ENCODE data around the gene MYO16.
"Not testable (repeated sequence)": the region's sequence is repeated elsewhere in the genome, so short reads cannot be mapped to it uniquely, and the experiment has no call there.

The MYO16 gene

GRCh38 chr13:109036078-109036780 lies 406.8 kb downstream of the MYO16 start:
- no peak for DNase-seq (ENCODE audit: low read depth in 2 of 2, low spot score in 1 of 2)

- DNase-seq (ENCODE audit: low read depth in 2 of 2, low spot score in 1 of 2) = no peak
These were observed 414.2 kb downstream of the MYO16 start for GRCh38 chr13:109043636-109044035.

GRCh38 chr13:109055850-109056249 lies 426.4 kb downstream of the MYO16 start:
- DNase-seq (ENCODE audit: low read depth in 2 of 2, low spot score in 1 of 2) = no peak

GRCh38 chr13:109058087-109058486 lies 428.7 kb downstream of the MYO16 start:
- DNase-seq (ENCODE audit: low read depth in 2 of 2, low spot score in 1 of 2) = no peak

- no peak for DNase-seq (ENCODE audit: low read depth in 2 of 2, low spot score in 1 of 2)
These were observed 443.1 kb downstream of the MYO16 start for GRCh38 chr13:109072505-109072904.

GRCh38 chr13:109074436-109074835 lies 445.0 kb downstream of the MYO16 start:
- DNase-seq (ENCODE audit: low read depth in 2 of 2, low spot score in 1 of 2) = no peak

GRCh38 chr13:109074853-109075252 lies 445.4 kb downstream of the MYO16 start:
- DNase-seq (ENCODE audit: low read depth in 2 of 2, low spot score in 1 of 2) = no peak

- no peak for DNase-seq (ENCODE audit: low read depth in 2 of 2, low spot score in 1 of 2)
These were observed 458.7 kb downstream of the MYO16 start for GRCh38 chr13:109087916-109088623.

- no peak for DNase-seq (ENCODE audit: low read depth in 2 of 2, low spot score in 1 of 2)
These were observed 459.2 kb downstream of the MYO16 start for GRCh38 chr13:109088624-109088917.

- no peak for DNase-seq (ENCODE audit: low read depth in 2 of 2, low spot score in 1 of 2)
These were observed 461.4 kb downstream of the MYO16 start for GRCh38 chr13:109090796-109091195.

GRCh38 chr13:109091249-109091648 lies 461.8 kb downstream of the MYO16 start:
- DNase-seq (ENCODE audit: low read depth in 2 of 2, low spot score in 1 of 2) = no peak

GRCh38 chr13:109092186-109092585 lies 462.8 kb downstream of the MYO16 start:
- DNase-seq (ENCODE audit: low read depth in 2 of 2, low spot score in 1 of 2) = not testable (repeated sequence)

- DNase-seq (ENCODE audit: low read depth in 2 of 2, low spot score in 1 of 2) = no peak
These were observed 464.6 kb downstream of the MYO16 start for GRCh38 chr13:109093998-109094397.

GRCh38 chr13:109095126-109095525 lies 465.7 kb downstream of the MYO16 start:
- DNase-seq (ENCODE audit: low read depth in 2 of 2, low spot score in 1 of 2) = no peak

- DNase-seq (ENCODE audit: low read depth in 2 of 2, low spot score in 1 of 2) = no peak
These were observed 466.7 kb downstream of the MYO16 start for GRCh38 chr13:109096101-109096500.

- no peak for DNase-seq (ENCODE audit: low read depth in 2 of 2, low spot score in 1 of 2)
These were observed 471.4 kb downstream of the MYO16 start for GRCh38 chr13:109100705-109101304.

GRCh38 chr13:109101550-109102144 lies 472.2 kb downstream of the MYO16 start:
- DNase-seq (ENCODE audit: low read depth in 2 of 2, low spot score in 1 of 2) = no peak

- DNase-seq (ENCODE audit: low read depth in 2 of 2, low spot score in 1 of 2) = no peak
These were observed 476.5 kb downstream of the MYO16 start for GRCh38 chr13:109105899-109106298.

GRCh38 chr13:109110159-109110558 lies 480.7 kb downstream of the MYO16 start:
- no peak for DNase-seq (ENCODE audit: low read depth in 2 of 2, low spot score in 1 of 2)

- no peak for DNase-seq (ENCODE audit: low read depth in 2 of 2, low spot score in 1 of 2)
These were observed 481.7 kb downstream of the MYO16 start for GRCh38 chr13:109111141-109111540.

GRCh38 chr13:109113427-109113826 lies 484.0 kb downstream of the MYO16 start:
- no peak for DNase-seq (ENCODE audit: low read depth in 2 of 2, low spot score in 1 of 2)

- no peak for DNase-seq (ENCODE audit: low read depth in 2 of 2, low spot score in 1 of 2)
These were observed 484.8 kb downstream of the MYO16 start for GRCh38 chr13:109114162-109114561.
